GM12892 (cell line): ENCODE measurements around the gene RTCA.

Source experiments
- POLR2A ChIP-seq: IDR thresholded peaks from 2 replicates; pipeline ENCODE4 v1.6.1; 2011; ENCODE audit warnings: low read depth, low read length, control low read depth
- POLR2AphosphoS5 ChIP-seq: IDR thresholded peaks from 2 replicates; pipeline ENCODE4 v1.6.1; 2011; ENCODE audit warnings: low read depth, low read length, control low read depth
- TAF1 ChIP-seq: IDR thresholded peaks from 2 replicates; pipeline ENCODE4 v1.6.1; 2011; ENCODE audit warnings: low read depth, mild to moderate bottlenecking, control low read depth, low read length, borderline replicate concordance

- TF ChIP-seq POLR2A (no peak), POLR2AphosphoS5 (no peak), TAF1 (no peak)
Observed at GRCh38 chr1:100300691-100301090, 34.7 kb downstream of the RTCA start.
